ENCODE results near the gene LIF. TPM values are rescaled to one million over a fixed set of nuclear protein-coding genes. Genes with fewer than 3 reads are reported as not detected.

Gene LIF
- total and polyA plus RNA-seq, 2 of the 4 experiments (the other 2 are of a cell fraction): 130 to 214 TPM

DNA sequence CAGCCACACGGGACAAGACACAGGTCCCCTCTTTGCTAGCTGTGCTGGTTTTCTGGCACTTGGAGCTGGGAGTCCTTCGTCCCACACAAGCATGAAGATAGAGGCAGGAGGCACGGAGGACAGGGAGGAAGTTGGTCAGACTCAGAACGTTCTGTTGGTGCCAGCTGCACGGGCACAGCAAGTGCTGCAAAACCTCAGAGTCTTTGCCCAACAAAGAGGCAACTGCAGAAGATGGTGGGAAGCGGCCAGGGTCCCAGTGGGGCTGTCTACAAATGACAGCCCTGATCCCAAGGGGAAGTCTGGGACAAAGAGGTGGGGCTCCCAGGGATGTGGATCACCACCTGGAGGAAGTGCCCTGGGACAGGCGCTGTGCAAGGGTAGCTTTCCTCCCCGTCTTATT is 29.5 kb upstream of the LIF start:
- dilution Hi-C loops (cut with HindIII; ENCODE audit: low sequenced_read_pairs, unreplicated experiment) (no loop called here), intact Hi-C loops (cut with micrococcal nuclease) (no loop called here), in situ Hi-C loops (cut with MboI; ENCODE audit: low sequenced_read_pairs) (no loop called here)
- H2AFZ ChIP-seq (replicated peaks; ENCODE audit: low read length, poor library complexity): peak overlapping the region; percentile 21
- POLR2A ChIA-PET (ENCODE audit: unreplicated experiment): no interaction called here
- H3K9me3 ChIP-seq (ENCODE audit: control insufficient read depth, insufficient read depth, low read length): no peaks in the 10 kb centered on the region
- H3K9ac ChIP-seq (ENCODE audit: low read depth, low read length): no peak overlapping the region
- no peak overlapping the region for H2BK120ac ChIP-seq (ENCODE audit: low read depth, low read length)
- no peak overlapping the region for H4K8ac ChIP-seq (ENCODE audit: low read depth in 2 of 2, low read length in 2 of 2)
- TF ChIP-seq RCOR1 (IDR thresholded peaks at IDR 0.05; ENCODE audit: insufficient replicate concordance, low read length) (no peak), NFE2L2 (IDR thresholded peaks at IDR 0.05; ENCODE audit: low read depth, low read length) (no peak), SMC3 (IDR thresholded peaks at IDR 0.05; ENCODE audit: low read depth, low read length) (no peak)
- TF ChIP-seq, protein P1, sequence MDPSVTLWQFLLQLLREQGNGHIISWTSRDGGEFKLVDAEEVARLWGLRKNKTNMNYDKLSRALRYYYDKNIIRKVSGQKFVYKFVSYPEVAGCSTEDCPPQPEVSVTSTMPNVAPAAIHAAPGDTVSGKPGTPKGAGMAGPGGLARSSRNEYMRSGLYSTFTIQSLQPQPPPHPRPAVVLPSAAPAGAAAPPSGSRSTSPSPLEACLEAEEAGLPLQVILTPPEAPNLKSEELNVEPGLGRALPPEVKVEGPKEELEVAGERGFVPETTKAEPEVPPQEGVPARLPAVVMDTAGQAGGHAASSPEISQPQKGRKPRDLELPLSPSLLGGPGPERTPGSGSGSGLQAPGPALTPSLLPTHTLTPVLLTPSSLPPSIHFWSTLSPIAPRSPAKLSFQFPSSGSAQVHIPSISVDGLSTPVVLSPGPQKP (IDR thresholded peaks at IDR 0.05; ENCODE audit: borderline replicate concordance, low read depth, low read length): no peak
- no peak overlapping the region for H4K91ac ChIP-seq (ENCODE audit: insufficient read depth, low read depth, low read length)
- CTCF ChIA-PET: no interaction called here
- H3K56ac ChIP-seq (ENCODE audit: extremely low read depth, insufficient read depth, low read length): no peak overlapping the region
- no peaks in the 10 kb centered on the region for H3K79me1 ChIP-seq (ENCODE audit: low read depth in 1 of 2, low read length in 2 of 2)
- H4K5ac ChIP-seq (ENCODE audit: low read depth, low read length): no peak overlapping the region
- H3K9me1 ChIP-seq (ENCODE audit: insufficient read depth, low read length): peaks cover 8% of the 10 kb centered on the region
- no peak overlapping the region for H3K4me2 ChIP-seq (ENCODE audit: low read depth, low read length)
- BruUV-seq (replicated peaks): no TSS peak
- H3K4ac ChIP-seq (ENCODE audit: low read depth, low read length): no peak overlapping the region
- no peak overlapping the region for H3K27ac ChIP-seq (ENCODE audit: insufficient read depth, low read length)
- 89% methylated on average over 4 of the region's 8 CpGs; no CpG with 5 or more reads in 1 of the 2 experiments for WGBS, 2 experiments (ENCODE audit: extremely low coverage in 2 of 2, insufficient read length in 1 of 2)
- H2AK9ac ChIP-seq (replicated peaks; ENCODE audit: low read depth, low read length, poor library complexity): no peak overlapping the region
- no peak for ATAC-seq (ENCODE audit: low read depth)
- peaks cover 10% of the 10 kb centered on the region for H3K4me1 ChIP-seq (ENCODE audit: control insufficient read depth, insufficient read depth, low read length)
- H3K23ac ChIP-seq (ENCODE audit: low read depth, low read length): no peak overlapping the region
- no peak overlapping the region for H2BK20ac ChIP-seq (ENCODE audit: low read depth, low read length)
- DNase-seq: no peak
- H3K4me3 ChIP-seq (ENCODE audit: insufficient read depth, low read depth, low read length): no peak overlapping the region
- H2BK5ac ChIP-seq (ENCODE audit: low read depth, low read length, poor library complexity, severe bottlenecking): no peak overlapping the region
- no peak overlapping the region for H3K18ac ChIP-seq (ENCODE audit: low read depth, low read length)
- no peaks in the 10 kb centered on the region for H3K36me3 ChIP-seq (ENCODE audit: control insufficient read depth, insufficient read depth, low read length)
- no peak overlapping the region for H3K14ac ChIP-seq (replicated peaks; ENCODE audit: low read depth, low read length)
- no peaks in the 10 kb centered on the region for H3K27me3 ChIP-seq (ENCODE audit: control insufficient read depth, insufficient read depth, low read length)
- peak overlapping the region; percentile 55; the same call in 1 of the 2 replicates for H2AK5ac ChIP-seq (ENCODE audit: low read depth, low read length)
- no peaks in the 10 kb centered on the region for H4K20me1 ChIP-seq (ENCODE audit: insufficient read depth, low read length)
- H2BK15ac ChIP-seq (ENCODE audit: low read depth, low read length): no peak overlapping the region
